Activated CD8-positive, alpha-beta T cell treated with anti-CD3 and anti-CD28 coated beads, Interleukin-2, amount 10 ng/mL, durations not matched to agents 7 days and 5 days (primary cell): ENCODE data around the gene CREB3L4. TPM values are rescaled to one million over a fixed set of nuclear protein-coding genes. Genes with fewer than 3 reads are reported as not detected.
A peak's percentile ranks its signal among the peaks of the same experiment; 100 is the strongest.

Experiments
- ATAC-seq: fragments of 150-1000 bp; cut with Tn5 transposase; one replicate; pipeline ENCODE4 v1.10.0; 2021; ENCODE audit warnings: moderate library complexity
- CTCF ChIA-PET: fragments of 350-600 bp; sonication (Branson Sonifier 250); formaldehyde crosslinking; loops from one replicate; lab custom pipeline; 2021; ENCODE audit warnings: antibody characterized with exemption; lab: Charles Lee
- POLR2A ChIA-PET: fragments of 350-600 bp; sonication (Branson Sonifier 250); formaldehyde crosslinking; loops from one replicate; lab custom pipeline; 2021; ENCODE audit warnings: antibody characterized with exemption; lab: Charles Lee
- DNase-seq: peaks from one replicate; pipeline ENCODE4 v3.0.0-alpha.2; 2020
- H3K27ac Mint-ChIP-seq: one replicate; pipeline ENCODE4 v1.8.0; 2021; ENCODE audit warnings: mild to moderate bottlenecking, mixed read lengths
- H3K27me3 Mint-ChIP-seq: one replicate; pipeline ENCODE4 v1.8.0; 2021; ENCODE audit warnings: low read depth, mixed read lengths
- H3K36me3 Mint-ChIP-seq: one replicate; pipeline ENCODE4 v1.8.0; 2021; ENCODE audit warnings: low read depth, mixed read lengths
- H3K4me1 Mint-ChIP-seq: one replicate; pipeline ENCODE4 v1.8.0; 2021; ENCODE audit warnings: low read depth, mixed read lengths
- H3K4me3 Mint-ChIP-seq: one replicate; pipeline ENCODE4 v1.8.0; 2021; ENCODE audit warnings: mild to moderate bottlenecking, mixed read lengths
- H3K9me3 Mint-ChIP-seq: one replicate; pipeline ENCODE4 v1.8.0; 2022; ENCODE audit warnings: mixed read lengths; ENCODE audit not compliant: insufficient read depth
- total RNA-seq, 2 experiments: library from RNA; stranded (reverse); gene quantifications; one replicate each; pipeline ENCODE4 v1.2.3, GENCODE V29; 2021

CREB3L4 gene
- total RNA-seq, 2 experiments from 2014 or later, result 5.7 to 9.0 TPM

DNA sequence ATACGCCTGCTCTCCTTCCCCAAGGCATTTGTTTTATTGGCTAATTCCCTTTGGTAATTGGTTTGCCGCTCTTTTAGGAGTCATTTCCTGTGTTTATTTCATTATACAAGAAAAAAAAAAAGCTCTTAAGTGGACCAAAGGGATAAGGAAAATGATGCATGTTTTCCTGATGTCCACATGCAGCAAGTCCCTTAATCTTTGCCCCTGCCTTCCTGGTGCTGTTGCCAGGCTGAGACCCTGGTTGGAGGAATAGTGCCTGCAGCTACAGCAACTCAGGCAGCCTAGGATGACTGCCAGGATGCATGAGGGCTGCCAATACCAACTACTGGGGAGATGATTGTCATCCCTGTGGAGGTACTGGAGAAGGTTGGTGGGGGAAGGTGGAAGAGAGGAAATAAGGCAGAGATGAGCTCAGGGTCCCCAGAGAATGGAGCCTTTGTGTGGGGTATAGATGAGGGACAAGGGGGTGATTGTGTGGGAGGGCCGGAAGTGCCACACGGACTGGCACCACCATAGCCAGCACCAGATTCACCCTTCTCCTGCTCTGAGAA, 38.8 kb upstream of the CREB3L4 start:
- DNase-seq (no peak), ATAC-seq (no peak)
- ChIA-PET CTCF (interaction anchor here (1.2 to 1.9 kb wide), 3 partner anchors 11 to 17 kb away, joined by 4 to 6 read pairs (median 4); partner anchors contain the start of gene DENND4B), POLR2A (interaction anchor here (0.8 to 1.7 kb wide), 4 partner anchors 10 to 16 kb away, joined by 4 to 7 read pairs (median 6); no protein-coding TSS in a partner anchor)
- peak overlapping the region; percentile 39 for H3K27ac Mint-ChIP-seq
- H3K4me1 Mint-ChIP-seq, result peaks cover 14% of the 10 kb centered on the region
- H3K36me3 Mint-ChIP-seq, result peaks cover 33% of the 10 kb centered on the region
- H3K27me3 Mint-ChIP-seq, result no peaks in the 10 kb centered on the region
- no peak overlapping the region for H3K4me3 Mint-ChIP-seq
- H3K9me3 Mint-ChIP-seq, result no peaks in the 10 kb centered on the region

DNA sequence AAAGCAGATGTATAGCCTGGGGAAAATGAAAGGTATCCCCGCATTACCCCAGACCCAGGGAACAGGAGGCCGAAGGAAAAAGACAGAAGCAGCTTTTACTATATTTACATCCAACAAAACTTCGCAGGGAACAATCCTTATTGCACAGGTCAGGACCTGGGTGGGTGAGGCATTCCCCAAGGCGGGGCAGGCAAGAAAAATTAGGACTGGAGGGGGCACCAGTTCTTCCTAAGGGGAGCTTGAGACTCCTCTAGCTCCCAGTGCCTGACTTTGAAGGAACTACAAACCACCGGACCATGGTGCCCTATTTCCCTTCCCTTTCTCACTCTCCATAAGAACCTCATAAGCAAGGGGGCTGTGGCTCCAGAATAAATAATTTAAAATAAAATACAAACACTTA, 38.3 kb upstream of the CREB3L4 start:
- no peak overlapping the region for H3K4me3 Mint-ChIP-seq
- no peaks in the 10 kb centered on the region for H3K27me3 Mint-ChIP-seq
- ChIA-PET CTCF (interaction anchor here (1.2 to 1.9 kb wide), 2 partner anchors 10 to 15 kb away, joined by 4 read pairs; no protein-coding TSS in a partner anchor), POLR2A (interaction anchor here (0.8 to 1.7 kb wide), 3 partner anchors 10 to 38 kb away, joined by 3 to 7 read pairs (median 7); partner anchors contain the start of gene CREB3L4)
- peak overlapping the region; percentile 39 for H3K27ac Mint-ChIP-seq
- peaks cover 39% of the 10 kb centered on the region for H3K36me3 Mint-ChIP-seq
- no peaks in the 10 kb centered on the region for H3K9me3 Mint-ChIP-seq
- ATAC-seq, result no peak
- DNase-seq, result no peak
- peaks cover 14% of the 10 kb centered on the region for H3K4me1 Mint-ChIP-seq

DNA sequence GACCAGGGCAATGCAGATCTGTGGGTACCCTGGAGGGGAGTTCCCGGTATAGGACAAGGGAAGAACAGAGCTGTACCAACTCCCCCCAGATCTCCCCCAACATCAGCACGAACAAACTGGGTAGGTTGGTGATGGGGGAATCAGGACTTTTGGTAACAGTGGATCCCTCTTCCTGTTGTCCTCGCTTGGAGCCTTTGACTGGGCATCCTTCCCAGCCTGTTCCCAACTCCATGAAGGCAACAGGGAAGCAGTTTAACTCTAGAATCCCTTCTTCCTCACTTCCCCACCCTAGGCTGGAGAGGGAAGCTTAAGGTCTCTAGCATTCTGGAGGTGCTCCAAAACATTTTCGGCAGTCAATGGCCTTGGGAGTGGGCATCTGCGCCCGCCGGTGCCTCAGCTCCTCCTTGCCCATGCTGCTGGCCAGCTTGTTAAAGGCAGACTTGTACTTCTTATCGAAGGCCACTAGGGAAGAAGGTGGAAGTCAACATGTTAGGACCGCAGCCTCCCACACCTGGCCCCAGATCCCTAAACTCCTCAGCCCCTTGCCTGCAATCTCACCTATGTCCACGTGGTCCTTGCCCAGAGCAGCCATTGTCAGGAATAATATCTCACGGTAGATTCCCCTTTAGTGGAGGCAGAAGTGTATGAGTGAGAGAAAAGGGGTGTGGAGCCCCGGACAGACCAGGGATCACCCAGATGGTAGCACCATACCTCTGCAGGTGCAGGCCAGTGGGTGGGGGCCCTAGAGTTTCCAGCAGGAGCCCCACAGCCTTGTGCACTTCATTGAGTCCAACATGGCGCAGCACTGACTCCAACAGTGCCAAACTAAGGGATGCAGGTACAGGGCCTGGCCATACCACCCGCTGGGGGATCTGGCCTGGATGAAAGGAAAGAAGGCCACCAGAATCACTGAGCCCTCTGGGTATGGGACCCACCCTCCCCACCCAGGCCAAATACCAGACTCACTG, 37.4 kb upstream of the CREB3L4 start:
- Mint-ChIP-seq H3K4me3 (no peak overlapping the region), H3K27ac (no peak overlapping the region)
- CTCF ChIA-PET, result interaction anchor here (1.2 to 1.9 kb wide), 2 partner anchors 9 to 15 kb away, joined by 4 read pairs; no protein-coding TSS in a partner anchor

DNA sequence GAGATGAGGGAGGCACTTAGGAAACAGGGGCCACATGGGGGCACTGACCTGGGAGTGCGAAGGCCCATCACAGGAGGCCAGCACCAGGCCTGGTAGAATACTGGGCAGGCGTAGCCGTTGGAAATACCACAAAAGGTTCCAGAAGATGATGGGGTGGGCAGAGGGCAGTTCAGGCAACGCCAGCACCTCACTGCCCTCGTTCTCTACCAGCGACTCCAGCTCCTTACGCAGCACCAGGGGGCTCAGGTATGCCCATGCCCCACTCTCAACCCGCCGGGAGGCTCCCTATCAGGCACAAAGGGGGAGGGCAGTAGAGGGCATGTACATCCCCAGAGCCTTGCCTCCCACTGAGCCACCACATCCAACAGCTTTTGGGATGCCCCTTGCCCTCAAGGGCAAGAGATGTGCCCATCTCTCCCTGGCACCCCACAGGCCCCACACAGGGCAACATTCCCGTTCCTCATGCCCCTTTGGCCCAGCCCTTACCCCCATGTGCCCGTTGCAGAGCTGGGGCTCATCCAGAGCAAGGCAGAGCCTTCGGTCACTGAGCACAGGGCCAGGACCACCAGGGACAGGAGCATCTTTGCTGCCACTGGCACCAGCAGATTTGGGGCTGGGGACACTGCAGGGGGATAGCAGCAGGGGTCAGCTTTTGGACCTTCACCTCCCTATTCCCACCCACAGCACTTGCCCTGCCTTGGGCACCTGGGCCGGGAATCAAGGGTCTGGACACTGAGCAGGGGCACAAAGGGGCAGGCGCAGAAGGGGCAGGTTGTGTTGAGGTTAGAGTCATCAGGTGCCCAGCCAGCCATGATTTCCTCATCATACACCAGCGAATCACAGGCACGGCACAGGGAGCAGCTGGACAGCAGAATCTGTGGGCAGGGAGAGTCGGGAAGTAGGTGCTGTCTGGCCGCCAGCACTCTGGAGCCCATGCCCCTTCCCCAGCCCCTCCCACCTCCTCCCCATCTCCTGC, 35.3 kb upstream of the CREB3L4 start:
- Mint-ChIP-seq H3K27me3 (no peaks in the 10 kb centered on the region), H3K27ac (no peak overlapping the region), H3K4me3 (no peak overlapping the region), H3K36me3 (peaks cover 68% of the 10 kb centered on the region), H3K9me3 (no peaks in the 10 kb centered on the region), H3K4me1 (peaks cover 14% of the 10 kb centered on the region)
- ChIA-PET CTCF (no interaction called here), POLR2A (interaction anchor here (0.5 to 1.0 kb wide), 4 partner anchors 13 to 258 kb away, joined by 3 to 4 read pairs (median 3); partner anchors contain the start of gene DENND4B)
- ATAC-seq, result no peak
- no peak for DNase-seq

More for the DNA sequence above, 37.4 kb upstream of the CREB3L4 start:
- ATAC-seq, result no peak
- DNase-seq, result no peak
- Mint-ChIP-seq H3K9me3 (no peaks in the 10 kb centered on the region), H3K36me3 (peaks cover 47% of the 10 kb centered on the region), H3K27me3 (no peaks in the 10 kb centered on the region), H3K4me1 (peaks cover 14% of the 10 kb centered on the region)
- POLR2A ChIA-PET, result interaction anchor here (0.7 to 1.7 kb wide), 4 partner anchors 9 to 134 kb away, joined by 3 to 7 read pairs (median 5); partner anchors contain the start of gene CREB3L4

DNA sequence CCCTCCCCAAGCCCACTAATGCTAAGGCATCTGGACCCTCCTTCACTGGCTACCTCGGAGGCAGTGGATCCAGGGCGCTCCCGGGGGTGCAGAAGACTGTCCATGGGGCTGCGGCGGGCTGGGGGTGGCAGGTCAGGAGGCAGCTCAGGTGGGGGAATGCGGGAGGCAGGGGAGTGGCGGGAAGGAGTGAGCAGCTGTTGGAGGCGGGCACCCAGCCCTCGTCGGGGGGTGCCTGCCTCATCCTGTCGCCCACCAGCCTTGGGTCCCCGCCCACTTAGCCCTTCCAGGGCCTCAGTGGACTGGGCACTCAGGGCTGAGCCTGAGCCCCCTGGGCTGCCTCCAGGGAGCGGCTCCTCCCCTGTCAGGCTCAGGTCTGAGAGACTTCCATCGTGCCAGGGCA, 34.3 kb upstream of the CREB3L4 start:
- ATAC-seq (no peak), DNase-seq (no peak)
- peaks cover 9% of the 10 kb centered on the region for H3K4me1 Mint-ChIP-seq
- no peak overlapping the region for H3K4me3 Mint-ChIP-seq
- H3K27me3 Mint-ChIP-seq, result no peaks in the 10 kb centered on the region
- H3K36me3 Mint-ChIP-seq, result peaks cover 75% of the 10 kb centered on the region
- no peak overlapping the region for H3K27ac Mint-ChIP-seq
- no peaks in the 10 kb centered on the region for H3K9me3 Mint-ChIP-seq
- ChIA-PET CTCF (no interaction called here), POLR2A (interaction anchor here (0.6 to 1.5 kb wide), 2 partner anchors 10 to 382 kb away, joined by 3 to 5 read pairs; partner anchors contain the start of gene GATAD2B)

DNA sequence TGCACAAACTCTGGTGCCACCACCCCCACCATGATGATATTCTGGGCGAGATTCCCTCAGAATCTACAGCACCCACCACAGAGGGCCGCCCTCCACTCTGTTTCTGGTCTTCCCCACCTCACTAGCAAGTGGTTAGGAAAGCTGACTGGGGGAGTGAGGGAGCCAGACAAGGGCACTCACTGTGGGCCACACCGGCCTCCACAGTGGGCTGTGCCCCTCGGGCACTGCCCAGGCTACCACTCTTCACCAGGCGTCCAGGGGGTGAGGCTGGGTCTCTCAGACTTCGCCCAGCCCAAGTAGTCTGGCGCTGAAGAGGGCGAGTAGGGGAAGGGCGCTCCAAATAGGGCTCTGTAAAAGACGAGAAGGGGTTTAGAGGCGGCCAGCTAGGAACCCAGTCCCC, 33.7 kb upstream of the CREB3L4 start:
- DNase-seq, result no peak
- Mint-ChIP-seq H3K4me3 (no peak overlapping the region), H3K9me3 (no peaks in the 10 kb centered on the region), H3K4me1 (peaks cover 4% of the 10 kb centered on the region), H3K27ac (no peak overlapping the region), H3K27me3 (no peaks in the 10 kb centered on the region), H3K36me3 (peaks cover 77% of the 10 kb centered on the region)
- ATAC-seq, result no peak
- POLR2A ChIA-PET, result interaction anchor here (0.6 to 1.5 kb wide), 3 partner anchors 11 to 101 kb away, joined by 3 to 5 read pairs (median 3); partner anchors contain the start of genes DENND4B and GATAD2B
- CTCF ChIA-PET, result no interaction called here

DNA sequence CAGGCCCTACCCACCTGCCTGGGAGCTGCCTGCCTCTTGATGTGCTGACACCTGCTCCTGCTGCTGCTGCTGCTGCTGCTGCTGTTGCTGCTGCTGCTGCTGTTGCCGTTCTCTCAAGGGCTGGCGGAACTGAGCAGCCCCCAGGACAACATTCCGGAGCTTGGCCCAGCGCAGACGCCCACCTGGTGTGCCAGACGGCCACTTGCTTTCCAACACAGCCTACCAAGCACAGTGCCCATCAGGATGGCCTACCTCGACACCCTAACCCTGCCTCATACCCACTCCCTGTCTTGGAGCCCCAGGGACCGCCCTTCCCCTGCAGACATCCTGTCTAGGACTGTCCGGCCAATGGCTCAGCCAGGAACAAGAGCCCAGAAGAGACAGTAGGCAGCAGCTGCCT, 33.0 kb upstream of the CREB3L4 start:
- ChIA-PET POLR2A (interaction anchor here (0.6 to 1.5 kb wide), 2 partner anchors 12 kb away, joined by 3 to 5 read pairs; partner anchors contain the start of genes DENND4B and GATAD2B), CTCF (no interaction called here)
- no peaks in the 10 kb centered on the region for H3K4me1 Mint-ChIP-seq
- H3K36me3 Mint-ChIP-seq, result peaks cover 80% of the 10 kb centered on the region
- no peak overlapping the region for H3K4me3 Mint-ChIP-seq
- H3K27me3 Mint-ChIP-seq, result no peaks in the 10 kb centered on the region
- no peaks in the 10 kb centered on the region for H3K9me3 Mint-ChIP-seq
- DNase-seq, result no peak
- ATAC-seq, result no peak
- no peak overlapping the region for H3K27ac Mint-ChIP-seq

DNA sequence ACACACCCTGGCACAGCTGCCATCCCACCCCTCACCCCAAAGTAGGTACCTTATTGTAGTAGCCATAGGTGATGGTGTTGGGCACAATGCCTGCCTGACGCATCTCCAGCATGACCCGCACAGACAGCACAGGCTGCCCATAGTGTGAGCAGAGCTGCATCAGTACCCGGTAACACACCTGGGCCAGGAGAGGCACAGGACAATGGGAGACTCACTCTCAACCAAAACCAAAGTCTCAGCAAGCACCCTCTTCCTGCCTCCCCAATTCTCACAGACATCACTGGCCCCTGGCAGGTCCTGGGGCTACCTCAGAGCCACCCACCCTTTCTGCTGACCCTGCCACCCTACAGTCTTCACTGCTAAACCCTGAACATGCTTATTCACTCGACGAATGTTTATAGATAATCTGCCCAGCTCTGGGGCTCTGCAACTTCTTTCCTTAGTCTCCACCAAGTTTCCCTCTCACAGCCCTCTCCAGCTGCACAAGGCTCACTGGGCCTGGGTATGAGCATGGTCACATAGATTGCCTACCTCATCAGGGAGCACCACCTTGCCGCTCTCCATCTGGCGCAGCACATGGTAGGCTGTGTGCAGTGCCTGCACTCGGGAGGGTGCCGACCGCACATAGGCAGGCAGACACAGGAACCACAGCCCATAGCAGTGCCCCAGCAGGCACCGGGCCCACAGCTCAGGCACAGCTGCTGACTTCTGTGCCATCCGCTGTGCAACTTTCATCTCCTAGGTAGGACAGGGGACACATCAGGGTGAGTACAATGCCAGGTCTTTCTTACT, 31.5 kb upstream of the CREB3L4 start:
- no peaks in the 10 kb centered on the region for H3K4me1 Mint-ChIP-seq
- ATAC-seq (no peak), DNase-seq (no peak)
- H3K27me3 Mint-ChIP-seq, result no peaks in the 10 kb centered on the region
- no peak overlapping the region for H3K27ac Mint-ChIP-seq
- H3K9me3 Mint-ChIP-seq, result no peaks in the 10 kb centered on the region
- ChIA-PET CTCF (no interaction called here), POLR2A (interaction anchor here (1.2 kb wide), 1 partner anchor 9 kb away, joined by 3 read pairs; no protein-coding TSS in a partner anchor)
- H3K4me3 Mint-ChIP-seq, result no peak overlapping the region
- peaks cover 82% of the 10 kb centered on the region for H3K36me3 Mint-ChIP-seq

DNA sequence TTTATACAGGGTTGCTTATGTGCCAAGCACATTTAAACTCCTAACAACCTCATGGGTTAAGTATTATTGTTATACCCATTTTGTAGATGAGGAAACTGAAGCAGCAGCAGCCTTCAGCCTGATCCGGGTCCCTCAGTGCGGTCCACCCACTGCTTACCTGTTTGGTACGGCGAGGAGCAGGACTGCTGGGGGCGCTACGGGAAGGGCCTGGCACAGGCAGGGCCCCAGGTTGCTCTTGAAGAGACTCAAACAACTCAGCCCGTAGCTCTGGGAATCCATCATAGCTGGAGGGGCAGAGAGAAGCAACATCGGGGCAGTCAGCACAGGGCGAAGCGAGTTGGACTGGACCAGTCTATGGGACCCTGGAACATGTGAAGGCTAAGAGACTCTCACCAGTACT, 30.4 kb upstream of the CREB3L4 start:
- H3K36me3 Mint-ChIP-seq, result peaks cover 86% of the 10 kb centered on the region
- H3K27ac Mint-ChIP-seq, result no peak overlapping the region
- no peak overlapping the region for H3K4me3 Mint-ChIP-seq
- DNase-seq (no peak), ATAC-seq (no peak)
- H3K27me3 Mint-ChIP-seq, result no peaks in the 10 kb centered on the region
- CTCF ChIA-PET, result no interaction called here
- no peaks in the 10 kb centered on the region for H3K4me1 Mint-ChIP-seq
- POLR2A ChIA-PET, result interaction anchor here (1.2 kb wide), 1 partner anchor 8 kb away, joined by 3 read pairs; no protein-coding TSS in a partner anchor
- H3K9me3 Mint-ChIP-seq, result no peaks in the 10 kb centered on the region

DNA sequence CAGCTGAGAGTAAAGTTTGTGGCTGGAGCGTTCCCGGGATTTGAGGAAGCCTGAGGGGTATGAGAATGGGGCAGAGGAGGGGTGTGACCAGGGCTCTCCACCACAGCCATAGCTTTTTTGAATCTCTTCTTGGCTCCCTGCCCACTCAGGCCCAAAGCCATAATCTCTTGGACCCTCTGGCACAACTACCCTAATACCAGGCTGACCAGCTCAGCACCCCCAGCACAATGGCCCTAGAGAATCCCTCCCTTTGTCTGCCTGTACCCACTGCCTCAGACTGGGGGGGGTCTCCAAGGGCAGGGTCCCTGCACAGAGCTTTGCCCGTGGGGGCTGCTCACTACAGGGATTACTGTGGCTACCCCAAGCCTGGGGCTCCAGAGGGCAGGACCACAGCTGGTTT, 28.7 kb upstream of the CREB3L4 start:
- no peak for ATAC-seq
- H3K27ac Mint-ChIP-seq, result no peak overlapping the region
- H3K27me3 Mint-ChIP-seq, result no peaks in the 10 kb centered on the region
- no peak overlapping the region for H3K4me3 Mint-ChIP-seq
- POLR2A ChIA-PET, result interaction anchor here (1.4 to 2.1 kb wide), 2 partner anchors 9 to 15 kb away, joined by 7 to 11 read pairs; partner anchors contain the start of gene GATAD2B
- DNase-seq, result no peak
- CTCF ChIA-PET, result interaction anchor here (1.3 to 2.0 kb wide), 2 partner anchors 10 to 28 kb away, joined by 4 read pairs; partner anchors contain the start of gene CREB3L4
- no peaks in the 10 kb centered on the region for H3K9me3 Mint-ChIP-seq
- peaks cover 9% of the 10 kb centered on the region for H3K4me1 Mint-ChIP-seq
- H3K36me3 Mint-ChIP-seq, result peaks cover 87% of the 10 kb centered on the region
